SK-N-SH (cell line): ENCODE measurements around the gene ABCA1.

Experiments
- CTCF ChIP-seq: fragments of 200-600 bp; sonication (generic); IDR thresholded peaks from 2 replicates; pipeline ENCODE4 v1.6.1; 2017; ENCODE audit warnings: antibody characterized with exemption, mild to moderate bottlenecking, moderate library complexity
- PBX3 ChIP-seq: IDR thresholded peaks from 2 replicates; pipeline ENCODE4; 2012
- RCOR1 ChIP-seq: fragments of 150-350 bp; IDR thresholded peaks from 2 replicates; pipeline ENCODE4 v1.6.1; 2017; ENCODE audit warnings: antibody characterized with exemption, low read length
- TAF1 ChIP-seq: IDR thresholded peaks from 2 replicates; pipeline ENCODE4 v1.6.1; 2012; ENCODE audit warnings: low read depth, mild to moderate bottlenecking, low read length, moderate library complexity, borderline replicate concordance
- TEAD4 ChIP-seq: IDR thresholded peaks from 2 replicates; pipeline ENCODE4 v1.4.0; 2012; ENCODE audit warnings: mild to moderate bottlenecking, borderline replicate concordance; ENCODE audit not compliant: insufficient read depth

GRCh38 chr9:104915049-104915448 lies 12.9 kb downstream of the ABCA1 start:
- TF ChIP-seq CTCF (no peak), TEAD4 (no peak), TAF1 (no peak), RCOR1 (no peak), PBX3 (no peak)
